Neural cell (in vitro differentiated cells): Measurements from ENCODE around the gene CEL.

Experiments used
- CTCF ChIP-seq: fragments of 450-650 bp; IDR thresholded peaks from 2 replicates; pipeline ENCODE4 v1.5.1; 2014; ENCODE audit warnings: antibody characterized with exemption, mild to moderate bottlenecking, moderate library complexity; ENCODE audit not compliant: poor library complexity, severe bottlenecking
- EP300 ChIP-seq: fragments of 450-650 bp; conservative IDR thresholded peaks from 2 replicates; pipeline ENCODE4 v1.6.1; 2014; ENCODE audit warnings: antibody characterized with exemption, mild to moderate bottlenecking, moderate library complexity; ENCODE audit not compliant: poor library complexity, severe bottlenecking
- EZH2 ChIP-seq: fragments of 200-600, 300-800 bp; shearing (Covaris generic), sonication (generic); IDR thresholded peaks from 2 replicates; pipeline ENCODE4 v1.6.1; 2014; ENCODE audit warnings: antibody characterized with exemption, low read length, borderline replicate concordance, mild to moderate bottlenecking; ENCODE audit not compliant: insufficient read depth, poor library complexity, severe bottlenecking
- MXI1 ChIP-seq: fragments of 450-650 bp; conservative IDR thresholded peaks from 2 replicates; pipeline ENCODE4 v1.6.1; 2014; ENCODE audit warnings: antibody characterized with exemption, mild to moderate bottlenecking; ENCODE audit not compliant: poor library complexity, severe bottlenecking
- POLR2AphosphoS5 ChIP-seq: IDR thresholded peaks from 2 replicates; pipeline ENCODE4 v1.6.1; 2012
- REST ChIP-seq: IDR thresholded peaks from 2 replicates; pipeline ENCODE4 v1.6.1; 2012; ENCODE audit warnings: borderline replicate concordance
- TAF1 ChIP-seq: IDR thresholded peaks from 2 replicates; pipeline ENCODE4 v1.6.1; 2012; ENCODE audit warnings: low read depth

- no peak for TF ChIP-seq POLR2AphosphoS5
- TF ChIP-seq EZH2 = no peak
- TF ChIP-seq TAF1 = no peak
- no peak for TF ChIP-seq CTCF
- no peak for TF ChIP-seq MXI1
- no peak for TF ChIP-seq EP300
- TF ChIP-seq REST = no peak
Observed at GRCh38 chr9:133073086-133074014, 11.6 kb downstream of the CEL start.
